ENCODE data around the gene PRKG1.
"Not testable (repeated sequence)": the region's sequence is repeated elsewhere in the genome, so short reads cannot be mapped to it uniquely, and the experiment has no call there.

The PRKG1 gene

GRCh38 chr10:52212062-52212461, 1137.8 kb downstream of the PRKG1 start:
- no peak for DNase-seq

- no peak for DNase-seq
Observed at GRCh38 chr10:52212802-52213201, 1138.5 kb downstream of the PRKG1 start.

GRCh38 chr10:52213321-52213752, 1139.0 kb downstream of the PRKG1 start:
- DNase-seq, result no peak

GRCh38 chr10:52215745-52216361, 1141.6 kb downstream of the PRKG1 start:
- DNase-seq, result peak; percentile 13

GRCh38 chr10:52216852-52217251, 1142.6 kb downstream of the PRKG1 start:
- no peak for DNase-seq

- no peak for DNase-seq
Observed at GRCh38 chr10:52217531-52217930, 1143.2 kb downstream of the PRKG1 start.

GRCh38 chr10:52220947-52221346, 1146.7 kb downstream of the PRKG1 start:
- no peak for DNase-seq

- DNase-seq, result no peak
Observed at GRCh38 chr10:52221923-52222322, 1147.6 kb downstream of the PRKG1 start.

- no peak for DNase-seq
Observed at GRCh38 chr10:52226197-52226847, 1152.0 kb downstream of the PRKG1 start.

- DNase-seq, result no peak
Observed at GRCh38 chr10:52228556-52228955, 1154.3 kb downstream of the PRKG1 start.

GRCh38 chr10:52229291-52229931, 1155.1 kb downstream of the PRKG1 start:
- no peak for DNase-seq

- DNase-seq, result no peak
Observed at GRCh38 chr10:52232561-52233350, 1158.5 kb downstream of the PRKG1 start.

GRCh38 chr10:52233351-52233991, 1159.2 kb downstream of the PRKG1 start:
- DNase-seq, result not testable (repeated sequence)

- no peak for DNase-seq
Observed at GRCh38 chr10:52239771-52240170, 1165.5 kb downstream of the PRKG1 start.

GRCh38 chr10:52245547-52245946, 1171.3 kb downstream of the PRKG1 start:
- DNase-seq, result no peak

GRCh38 chr10:52247929-52248328, 1173.6 kb downstream of the PRKG1 start:
- not testable (repeated sequence) for DNase-seq

GRCh38 chr10:52248697-52249306, 1174.5 kb downstream of the PRKG1 start:
- no peak for DNase-seq

- no peak for DNase-seq
Observed at GRCh38 chr10:52249850-52250395, 1175.6 kb downstream of the PRKG1 start.

- DNase-seq, result no peak
Observed at GRCh38 chr10:52250510-52250909, 1176.2 kb downstream of the PRKG1 start.

- DNase-seq, result no peak
Observed at GRCh38 chr10:52252307-52252706, 1178.0 kb downstream of the PRKG1 start.

GRCh38 chr10:52256832-52257691, 1182.8 kb downstream of the PRKG1 start:
- DNase-seq, result no peak

All from activated naive CD4-positive, alpha-beta T cell treated with Interleukin-2 at 50 U/mL for 16 hours (primary cell).